Testis (tissue), 3 donors: Measurements from ENCODE around the gene CASP6. TPM values are rescaled to one million over a fixed set of nuclear protein-coding genes. Genes with fewer than 3 reads are reported as not detected.

Source experiments
- DNase-seq: peaks from one replicate; pipeline ENCODE4 v3.0.0-alpha.2; 2019
- H3K27ac ChIP-seq, 2 donors: fragments of 200-600 bp; sonication (generic); one replicate each; pipeline ENCODE4 v1.5.1; 2019
- H3K27me3 ChIP-seq: fragments of 200-600 bp; sonication (generic); one replicate; pipeline ENCODE4 v1.5.1; 2019
- H3K36me3 ChIP-seq: fragments of 200-600 bp; sonication (generic); one replicate; pipeline ENCODE4 v1.5.1; 2017; ENCODE audit warnings: low read depth; ENCODE audit errors: missing control alignments
- H3K4me1 ChIP-seq: fragments of 200-600 bp; sonication (generic); one replicate; pipeline ENCODE4 v1.5.1; 2019
- H3K4me3 ChIP-seq, 2 donors: fragments of 200-600 bp; sonication (generic); one replicate each; pipeline ENCODE4 v1.5.1; 2017 to 2019
- H3K9me3 ChIP-seq: fragments of 200-600 bp; sonication (generic); one replicate; pipeline ENCODE4 v1.5.1; 2017
- POLR2A ChIP-seq: fragments of 450-650 bp; IDR thresholded peaks from one replicate; pipeline ENCODE4 v1.6.1; 2017; ENCODE audit warnings: antibody characterized with exemption, mild to moderate bottlenecking, moderate library complexity
- WGBS, 2 donors: methylation state at CpG; one replicate each; pipeline ENCODE4 v1.1.5; 2018; 5-methylcytosine and 5-hydroxymethylcytosine counted together
- intact Hi-C: fragments of 100-400 bp; cut with DNase I; formaldehyde crosslinking; loops from one replicate; pipeline ENCODE4 v1.15.1; 2023; ENCODE audit warnings: low total_unique reads
- polyA plus RNA-seq: library from polyadenylated mRNA; stranded (reverse); fragments of 350-450 nt; fragmentation: Illumina TruSeq; extraction: RNeasy Lipid Tissue Mini Kit (QIAGEN cat#74804); gene quantifications from one replicate; pipeline ENCODE4 v1.2.3, GENCODE V29; 2014; ENCODE audit warnings: low read depth, low replicate concordance; ENCODE audit not compliant: insufficient read depth
- total RNA-seq, 2 donors: library from RNA; depleted of rRNA; stranded (reverse); fragments of >200 nt; gene quantifications; one replicate each; pipeline ENCODE4 v1.2.3, GENCODE V29; 2016
- TF ChIP-seq, protein P1 (sequence below), 3 experiments: fragments of 450-650 bp in 2 of 3; fragments of 200-600 bp in 1 of 3; sonication (generic) in 1 of 3; IDR thresholded peaks; one replicate each; pipeline ENCODE4 v1.5.1; 2016 to 2019; ENCODE audit warnings: antibody characterized with exemption in 3 of 3, mild to moderate bottlenecking in 2 of 3, moderate library complexity in 1 of 3

CASP6 gene
- total and polyA plus RNA-seq, 3 donors from 2014 or later: 3.6 to 7.3 (median 7.1) TPM

DNA sequence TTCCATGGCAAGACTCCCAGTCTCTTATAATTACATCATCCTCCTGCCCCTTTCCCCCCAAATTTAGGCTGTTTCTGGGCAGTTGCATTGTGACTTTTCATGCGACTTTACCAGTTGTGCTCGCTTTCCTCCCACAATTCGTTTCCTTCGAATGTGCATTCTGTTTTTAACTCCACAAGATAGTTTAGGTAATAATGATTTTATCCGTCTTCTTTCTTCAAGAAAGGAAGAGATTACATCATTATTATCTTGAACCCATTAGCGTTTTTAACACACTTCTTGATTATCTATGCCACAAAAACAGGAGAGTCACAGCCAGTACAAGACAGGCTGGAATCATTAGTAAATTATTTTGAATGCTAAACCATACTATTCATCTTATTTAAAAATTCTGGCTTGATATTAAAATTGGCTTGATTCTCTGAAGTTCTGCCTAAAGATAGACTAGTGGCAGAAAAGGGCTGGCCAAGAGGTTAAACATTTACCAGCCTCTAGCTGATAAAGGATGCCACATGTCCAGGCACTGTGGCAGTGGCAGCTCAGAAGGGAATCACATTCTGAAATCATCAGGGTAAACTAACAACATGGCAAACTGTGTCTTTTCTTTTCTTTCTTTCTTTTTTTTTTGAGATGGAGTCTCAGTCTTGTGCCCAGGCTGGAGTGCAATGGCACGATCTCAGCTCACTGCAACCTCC lies 46.3 kb upstream of the CASP6 start:
- Histone ChIP-seq H3K9me3 (no peaks in the 10 kb centered on the region), H3K4me3 (no peak overlapping the region), H3K4me1 (no peaks in the 10 kb centered on the region), H3K27ac (no peak overlapping the region), H3K27me3 (no peaks in the 10 kb centered on the region), H3K36me3 (no peaks in the 10 kb centered on the region)
- no peak for TF ChIP-seq POLR2A
- TF ChIP-seq, protein P1, sequence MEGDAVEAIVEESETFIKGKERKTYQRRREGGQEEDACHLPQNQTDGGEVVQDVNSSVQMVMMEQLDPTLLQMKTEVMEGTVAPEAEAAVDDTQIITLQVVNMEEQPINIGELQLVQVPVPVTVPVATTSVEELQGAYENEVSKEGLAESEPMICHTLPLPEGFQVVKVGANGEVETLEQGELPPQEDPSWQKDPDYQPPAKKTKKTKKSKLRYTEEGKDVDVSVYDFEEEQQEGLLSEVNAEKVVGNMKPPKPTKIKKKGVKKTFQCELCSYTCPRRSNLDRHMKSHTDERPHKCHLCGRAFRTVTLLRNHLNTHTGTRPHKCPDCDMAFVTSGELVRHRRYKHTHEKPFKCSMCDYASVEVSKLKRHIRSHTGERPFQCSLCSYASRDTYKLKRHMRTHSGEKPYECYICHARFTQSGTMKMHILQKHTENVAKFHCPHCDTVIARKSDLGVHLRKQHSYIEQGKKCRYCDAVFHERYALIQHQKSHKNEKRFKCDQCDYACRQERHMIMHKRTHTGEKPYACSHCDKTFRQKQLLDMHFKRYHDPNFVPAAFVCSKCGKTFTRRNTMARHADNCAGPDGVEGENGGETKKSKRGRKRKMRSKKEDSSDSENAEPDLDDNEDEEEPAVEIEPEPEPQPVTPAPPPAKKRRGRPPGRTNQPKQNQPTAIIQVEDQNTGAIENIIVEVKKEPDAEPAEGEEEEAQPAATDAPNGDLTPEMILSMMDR (IDR thresholded peaks at IDR 0.05): no peak
- 79 to 81% methylated on average over 7 of the region's 7 CpGs for WGBS, 2 donors
- DNase-seq: no peak
- intact Hi-C loops: no loop called here

DNA sequence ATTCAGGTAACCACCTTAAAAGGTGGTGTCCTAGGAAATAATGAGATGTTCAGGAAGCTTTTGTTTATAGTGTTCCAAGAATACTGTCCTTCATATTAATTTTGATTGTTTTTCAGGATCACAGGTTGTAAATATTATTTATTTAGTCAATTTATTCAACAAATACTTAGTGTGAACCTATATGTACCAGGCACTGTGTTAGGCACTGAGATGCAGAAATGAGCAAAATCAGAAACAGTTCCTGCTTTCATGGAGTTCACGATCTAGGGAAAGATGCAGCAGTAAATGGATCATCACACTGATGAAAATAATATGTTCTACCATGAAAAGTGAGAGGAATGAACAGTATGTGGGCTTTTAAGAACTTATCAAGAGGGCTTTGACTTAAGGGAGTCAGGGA lies 44.9 kb upstream of the CASP6 start:
- Histone ChIP-seq H3K27ac (no peak overlapping the region), H3K9me3 (no peaks in the 10 kb centered on the region), H3K27me3 (no peaks in the 10 kb centered on the region), H3K4me1 (no peaks in the 10 kb centered on the region), H3K36me3 (no peaks in the 10 kb centered on the region), H3K4me3 (no peak overlapping the region)
- 97 to 100% methylated on average over 1 of the region's 1 CpG for WGBS, 2 donors
- intact Hi-C loops: no loop called here
- DNase-seq: no peak
- TF ChIP-seq, protein P1 (IDR thresholded peaks at IDR 0.05): no peak
- TF ChIP-seq POLR2A: no peak

DNA sequence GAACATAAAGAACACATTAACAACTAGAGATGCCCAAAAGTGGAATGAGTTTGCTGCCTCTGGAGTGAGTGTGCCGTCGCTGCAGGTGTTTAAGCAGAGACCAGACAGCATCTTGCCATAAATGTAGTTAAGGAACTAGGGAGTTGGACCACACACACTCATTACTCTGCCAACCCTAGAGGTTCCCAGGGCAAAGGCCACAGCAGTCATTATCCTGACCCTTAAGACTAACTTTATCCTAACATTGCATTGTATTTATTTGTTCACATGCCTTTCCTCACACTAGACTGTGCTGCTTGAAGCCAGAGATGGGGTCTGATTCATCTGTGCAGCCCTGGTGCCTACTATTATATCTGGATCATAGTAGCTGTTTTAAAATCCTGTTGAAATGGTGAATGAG lies 43.5 kb upstream of the CASP6 start:
- Histone ChIP-seq H3K27ac (no peak overlapping the region), H3K9me3 (no peaks in the 10 kb centered on the region), H3K4me1 (no peaks in the 10 kb centered on the region), H3K4me3 (no peak overlapping the region), H3K36me3 (no peaks in the 10 kb centered on the region), H3K27me3 (no peaks in the 10 kb centered on the region)
- WGBS, 2 donors: 83 to 100% methylated on average over 2 of the region's 2 CpGs
- DNase-seq: no peak
- TF ChIP-seq, protein P1 (IDR thresholded peaks at IDR 0.05): no peak
- TF ChIP-seq POLR2A: no peak
- intact Hi-C loops: no loop called here

DNA sequence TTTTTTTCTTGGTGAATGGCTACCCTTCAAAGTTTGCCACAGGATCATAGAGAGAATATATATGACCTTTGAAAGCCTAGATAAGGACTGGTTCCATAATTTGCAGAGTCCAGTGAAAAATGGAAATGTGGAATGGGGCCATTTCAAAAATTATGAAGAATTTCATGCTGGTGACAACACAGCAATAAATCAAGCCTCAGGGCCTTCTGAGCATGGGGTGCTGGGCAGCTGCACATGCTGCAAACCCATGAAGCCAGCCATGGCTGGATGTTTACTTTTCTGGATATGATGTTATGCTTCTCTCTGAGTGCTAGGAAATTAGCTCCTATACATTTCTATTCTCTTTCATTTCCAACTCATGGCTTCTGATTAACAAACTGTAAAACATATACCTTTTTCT lies 42.6 kb upstream of the CASP6 start:
- no peaks in the 10 kb centered on the region for H3K9me3 ChIP-seq
- no peaks in the 10 kb centered on the region for H3K4me1 ChIP-seq
- no peak for DNase-seq
- intact Hi-C loops: no loop called here
- no peaks in the 10 kb centered on the region for H3K36me3 ChIP-seq
- no peaks in the 10 kb centered on the region for H3K27me3 ChIP-seq
- no peak overlapping the region for H3K4me3 ChIP-seq
- H3K27ac ChIP-seq: no peak overlapping the region
- no peak for TF ChIP-seq POLR2A
- TF ChIP-seq, protein P1 (IDR thresholded peaks at IDR 0.05): no peak

DNA sequence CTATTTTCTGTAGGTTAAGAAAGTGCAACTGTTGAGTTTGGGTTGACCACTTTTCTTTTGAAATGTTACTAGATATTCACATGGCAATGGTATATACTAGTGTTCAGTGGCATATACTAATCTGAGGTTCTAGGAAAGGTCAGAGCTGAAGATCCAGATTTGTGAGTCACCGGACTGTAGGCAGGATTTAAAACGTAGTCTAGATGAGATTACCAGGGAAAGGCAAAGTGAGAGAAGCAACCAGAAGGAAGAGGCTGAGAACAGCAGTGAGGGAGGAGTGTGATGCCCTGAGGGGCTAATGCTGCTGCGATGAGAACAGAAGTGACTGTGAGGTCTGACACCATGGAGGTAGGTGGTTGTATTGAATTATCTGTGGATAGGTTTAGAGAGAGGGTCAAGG lies 36.3 kb upstream of the CASP6 start:
- Histone ChIP-seq H3K27me3 (no peaks in the 10 kb centered on the region), H3K27ac (no peak overlapping the region), H3K36me3 (no peaks in the 10 kb centered on the region), H3K4me1 (no peaks in the 10 kb centered on the region), H3K9me3 (no peaks in the 10 kb centered on the region), H3K4me3 (no peak overlapping the region)
- TF ChIP-seq POLR2A: no peak
- TF ChIP-seq, protein P1 (IDR thresholded peaks at IDR 0.05): no peak
- intact Hi-C loops: no loop called here
- 85 to 86% methylated on average over 3 of the region's 3 CpGs for WGBS, 2 donors
- DNase-seq: no peak
